Endothelial cell of umbilical vein (primary cell): Measurements from ENCODE around the gene CRCP.

Experiments used
- CTCF ChIP-seq, 2 donors: IDR thresholded peaks; 1 replicate in 1 of 2; 2 replicates in 1 of 2; pipeline ENCODE4 v1.5.1; 2011; ENCODE audit warnings: low read length in 2 of 2, mild to moderate bottlenecking in 2 of 2, moderate library complexity in 2 of 2, control low read depth in 1 of 2, inconsistent platforms in 1 of 2, low read depth in 1 of 2; ENCODE audit not compliant: insufficient read depth in 1 of 2; ENCODE audit errors: extremely low read depth in 1 of 2
- POLR2A ChIP-seq: IDR thresholded peaks from 2 replicates; pipeline ENCODE4 v1.6.1; 2012; ENCODE audit warnings: low read depth, mild to moderate bottlenecking, control low read depth, low read length

GRCh38 chr7:66123175-66123528, 8.5 kb downstream of the CRCP start:
- TF ChIP-seq CTCF (IDR thresholded peaks at IDR 0.05; ENCODE audit: extremely low read depth in 1 of 2, insufficient read depth in 1 of 2, low read depth in 1 of 2, low read length in 2 of 2) (no peak), POLR2A (no peak)
